HG03139 (cell line): ENCODE data around the gene RAB3B.
"Not testable (repeated sequence)": the region's sequence is repeated elsewhere in the genome, so short reads cannot be mapped to it uniquely, and the experiment has no call there.

ENCODE experiments used
- ATAC-seq: cut with Tn5 transposase; IDR thresholded peaks from one replicate; pipeline ENCODE4 v1.9.1; 2021; ENCODE audit not compliant: unreplicated experiment

Gene RAB3B

DNA sequence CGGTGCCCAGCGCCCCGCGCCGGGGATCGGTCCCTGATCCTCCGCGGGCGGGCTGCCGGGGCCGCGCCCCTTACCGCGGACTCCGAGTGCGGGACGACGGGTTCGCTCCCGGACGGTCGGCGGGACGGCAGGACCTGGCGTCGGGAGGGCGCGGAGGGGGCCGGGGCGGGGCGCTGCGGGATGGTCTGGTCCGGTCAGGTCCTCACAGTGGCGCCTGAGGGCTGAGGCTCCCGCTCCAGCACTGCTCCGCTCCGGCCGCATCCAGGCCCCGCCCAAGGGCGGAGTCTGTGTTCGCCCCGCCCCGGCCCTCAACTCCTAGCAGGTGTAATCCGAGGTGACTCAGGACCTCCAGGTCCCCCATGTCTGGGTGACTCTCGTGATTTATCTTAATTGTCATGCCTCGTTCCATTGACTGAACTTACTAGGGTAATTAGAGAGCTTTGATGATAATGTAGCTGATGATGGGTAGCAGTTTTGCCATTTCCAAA lies at the start of gene RAB3B:
Gene RAB3B, minus strand, starts transcription at position 223 of the 488 bp plus-strand sequence. CDS start 13,583 bp downstream, outside the sequence.
- peak; percentile 97 for ATAC-seq

- no peak for ATAC-seq
Observed at GRCh38 chr1:52037909-52038308, 47.4 kb upstream of the RAB3B start.

- no peak for ATAC-seq
Observed at GRCh38 chr1:52037402-52037814, 46.9 kb upstream of the RAB3B start.

GRCh38 chr1:52034050-52034384 lies 43.5 kb upstream of the RAB3B start:
- ATAC-seq, result no peak

- ATAC-seq, result peak; percentile 76
Observed at GRCh38 chr1:52033190-52034049, 42.9 kb upstream of the RAB3B start, which contains the start of gene KTI12. Gene KTI12 (minus strand): TSS chr1:52033810. CDS start chr1:52033761, 49 bp downstream.

- no peak for ATAC-seq
Observed at GRCh38 chr1:52032785-52033131, 42.3 kb upstream of the RAB3B start.

- no peak for ATAC-seq
Observed at GRCh38 chr1:52032124-52032784, 41.8 kb upstream of the RAB3B start.

- not testable (repeated sequence) for ATAC-seq
Observed at GRCh38 chr1:52028839-52029238, 38.3 kb upstream of the RAB3B start.

- ATAC-seq, result no peak
Observed at GRCh38 chr1:52028328-52028727, 37.8 kb upstream of the RAB3B start.

GRCh38 chr1:52026278-52026677 lies 35.8 kb upstream of the RAB3B start:
- no peak for ATAC-seq

DNA sequence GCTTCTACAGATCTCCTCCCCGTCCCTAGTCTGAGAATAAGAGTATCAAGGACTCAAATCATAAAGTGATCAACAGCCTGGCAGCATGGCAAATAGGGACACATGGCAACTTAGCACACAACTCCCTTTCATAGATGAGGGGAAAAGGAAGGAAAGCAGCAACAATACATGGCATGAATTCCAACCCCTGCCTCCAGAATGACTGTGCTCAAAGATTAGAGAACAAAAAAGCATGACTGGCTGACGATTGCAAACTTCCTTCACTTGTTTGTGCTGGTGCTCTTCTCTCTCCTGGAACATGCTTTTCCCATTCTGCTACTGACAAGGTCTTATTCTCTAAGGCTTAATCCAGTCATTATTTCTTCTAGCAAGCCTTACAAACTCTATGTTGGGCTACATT lies 31.6 kb upstream of the RAB3B start:
- ATAC-seq, result no peak

DNA sequence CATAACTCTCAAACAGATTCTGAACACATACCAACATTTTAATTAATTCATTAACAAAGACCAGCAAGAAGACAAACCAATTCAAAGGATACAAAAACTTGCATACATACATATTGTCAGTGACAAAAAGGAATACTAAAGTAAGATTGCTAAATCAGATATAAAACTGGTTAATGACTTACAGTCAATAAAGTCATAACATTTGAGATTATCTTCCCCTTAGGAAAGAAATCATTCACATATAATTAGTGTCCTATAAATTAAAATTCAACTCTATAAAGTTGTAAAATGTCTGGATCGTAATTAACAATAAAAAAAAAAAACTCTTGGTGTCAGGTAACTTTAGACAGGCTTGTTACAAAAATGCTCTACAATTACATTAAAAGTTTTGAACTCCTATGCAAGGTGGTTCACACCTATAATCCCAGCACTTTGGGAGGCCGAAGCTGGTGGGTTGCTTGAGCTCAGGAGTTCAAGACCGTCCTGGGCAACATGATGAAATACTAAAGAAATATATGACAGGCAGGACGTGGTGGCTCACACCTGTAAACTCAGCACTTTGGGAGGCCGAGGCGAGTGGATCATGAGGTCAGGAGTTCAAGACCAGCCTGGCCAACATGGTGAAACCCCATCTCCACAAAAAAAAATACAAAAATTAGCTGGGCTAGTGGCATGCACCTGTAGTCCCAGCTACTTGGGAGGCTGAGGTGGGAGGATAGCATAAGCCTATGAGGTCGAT lies 17.7 kb upstream of the RAB3B start:
- ATAC-seq, result no peak

DNA sequence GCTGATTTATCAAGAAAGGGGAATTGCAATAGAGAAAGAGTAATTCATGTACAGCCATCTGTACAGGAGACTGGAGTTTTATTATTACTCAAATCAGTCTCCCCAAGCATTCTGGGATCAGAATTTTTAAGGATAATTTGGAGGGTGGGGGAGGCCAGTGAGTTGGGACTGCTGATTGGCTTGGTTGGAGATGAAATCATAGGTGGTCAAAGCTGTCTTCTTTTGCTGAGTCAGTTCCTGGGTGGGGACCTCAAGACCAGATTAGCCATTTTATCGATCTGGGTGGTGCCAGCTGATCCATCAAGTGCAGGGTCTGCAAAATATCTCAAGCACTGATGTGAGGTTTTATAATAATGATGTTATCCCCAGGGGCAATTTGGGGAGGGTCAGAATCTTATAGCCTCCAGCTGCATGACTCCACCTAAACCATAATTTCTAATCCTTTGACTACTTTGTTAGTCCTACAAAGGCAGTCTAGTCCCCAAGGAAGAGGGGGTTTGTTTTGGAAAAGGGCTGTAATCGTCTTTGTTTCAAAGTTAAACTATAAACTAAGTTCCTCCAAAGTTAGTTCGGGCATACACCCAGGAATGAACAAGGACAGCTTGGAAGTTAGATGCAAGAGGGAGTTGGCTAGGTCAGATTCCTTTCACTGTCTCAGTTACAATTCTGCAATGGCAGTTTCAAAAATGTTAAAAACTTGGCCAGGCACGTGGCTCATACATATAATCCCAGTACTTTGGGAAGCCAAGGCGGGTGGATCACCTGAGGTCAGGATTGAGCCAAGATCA lies 16.9 kb upstream of the RAB3B start:
- no peak for ATAC-seq

DNA sequence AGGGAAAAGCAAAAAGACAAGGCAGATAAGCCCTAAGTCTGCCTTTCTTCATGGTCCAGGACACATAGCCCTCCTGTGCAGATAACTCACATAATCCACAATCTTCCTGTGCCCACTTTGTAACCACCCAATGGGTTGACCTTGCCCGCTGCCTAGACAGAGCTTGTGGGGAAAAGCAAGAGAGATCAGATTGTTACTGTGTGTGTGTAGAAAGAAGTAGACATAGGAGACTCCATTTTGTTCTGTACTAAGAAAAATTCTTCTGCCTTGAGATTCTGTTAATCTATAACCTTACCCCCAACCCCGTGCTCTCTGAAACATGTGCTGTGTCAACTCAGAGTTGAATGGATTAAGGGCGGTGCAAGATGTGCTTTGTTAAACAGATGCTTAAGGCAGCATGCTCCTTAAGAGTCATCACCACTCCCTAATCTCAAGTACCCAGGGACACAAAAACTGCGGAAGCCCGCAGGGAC lies 15.6 kb upstream of the RAB3B start:
- not testable (repeated sequence) for ATAC-seq

DNA sequence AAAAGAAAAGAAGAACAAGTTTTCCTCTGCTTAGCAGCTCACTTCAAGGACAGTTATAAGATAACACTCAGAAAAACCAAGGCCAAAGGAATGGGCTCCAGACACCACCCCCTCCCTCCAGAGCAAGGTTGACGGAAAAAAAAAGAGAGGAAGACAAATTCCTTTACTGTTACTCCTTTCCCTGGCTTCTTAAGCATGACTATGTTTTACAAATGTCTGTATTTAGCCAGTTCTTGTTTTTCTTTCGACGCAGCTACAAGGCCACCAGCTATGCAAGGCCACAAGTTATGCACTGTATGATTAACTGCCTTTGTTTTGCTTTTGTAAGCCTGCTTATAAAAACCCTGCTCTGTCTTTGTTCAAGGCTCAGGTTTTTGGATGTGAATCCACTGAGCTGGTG lies 15.0 kb upstream of the RAB3B start:
- not testable (repeated sequence) for ATAC-seq

DNA sequence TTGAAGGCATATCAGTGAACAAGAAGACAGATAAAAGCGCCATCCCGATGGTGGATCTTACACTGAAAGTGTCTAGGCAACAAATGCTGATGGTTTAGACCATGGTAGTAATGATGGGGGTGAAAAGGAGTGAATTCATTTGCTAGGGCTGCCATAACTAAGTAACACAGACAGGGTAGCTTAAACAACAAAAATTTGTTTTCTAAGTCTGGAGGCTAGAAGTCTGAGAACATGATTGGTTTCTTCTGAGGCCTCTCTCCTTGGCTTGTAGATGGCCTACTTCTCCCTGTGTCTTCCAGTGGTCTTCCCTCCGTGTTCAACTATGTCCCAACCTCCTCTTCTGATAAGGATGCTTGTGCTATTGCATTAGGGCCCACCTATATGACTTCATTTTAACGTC lies 13.4 kb upstream of the RAB3B start:
- no peak for ATAC-seq

DNA sequence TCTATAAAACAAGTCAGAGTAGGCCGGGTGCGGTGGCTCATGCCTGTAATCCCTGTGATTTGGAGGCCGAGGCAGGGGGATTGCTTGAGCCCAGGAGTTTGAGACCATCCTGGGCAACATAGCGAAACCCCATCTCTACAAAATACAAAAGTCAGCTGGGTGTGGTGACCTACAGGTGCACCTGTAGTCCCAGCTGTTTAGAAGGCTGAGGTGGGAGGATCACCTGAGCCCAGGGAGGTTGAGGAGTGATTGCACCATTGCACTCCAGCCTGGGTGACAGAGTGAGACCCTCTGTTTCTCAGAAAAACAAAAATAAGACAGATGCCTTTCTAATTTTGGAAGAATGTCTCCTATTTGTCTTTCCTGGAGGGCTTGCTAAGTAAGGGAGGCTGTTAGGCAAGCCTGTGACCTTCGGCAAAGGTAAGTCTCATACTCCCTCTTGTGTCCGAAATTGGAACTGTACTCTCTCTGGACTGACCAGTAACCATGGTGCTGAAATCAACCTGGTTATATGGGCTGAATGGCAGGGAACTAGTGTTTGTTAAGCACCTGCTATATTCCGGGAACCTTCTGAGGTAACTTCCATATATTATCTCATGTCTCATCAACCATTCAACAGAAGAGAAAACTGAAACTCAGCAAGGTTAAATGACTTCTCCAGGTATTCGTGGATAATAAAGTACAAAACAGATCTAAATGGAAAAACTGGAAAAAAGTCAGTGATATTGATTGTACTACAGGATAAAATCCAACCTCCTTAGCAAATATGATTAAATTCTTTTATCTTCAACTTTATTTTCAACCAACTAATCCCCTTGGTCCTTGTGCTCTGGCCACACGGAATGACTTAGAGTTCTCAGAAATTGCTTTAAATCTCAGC lies 11.8 kb upstream of the RAB3B start:
- no peak for ATAC-seq

GRCh38 chr1:51998701-51999100 lies 8.2 kb upstream of the RAB3B start:
- ATAC-seq, result no peak

DNA sequence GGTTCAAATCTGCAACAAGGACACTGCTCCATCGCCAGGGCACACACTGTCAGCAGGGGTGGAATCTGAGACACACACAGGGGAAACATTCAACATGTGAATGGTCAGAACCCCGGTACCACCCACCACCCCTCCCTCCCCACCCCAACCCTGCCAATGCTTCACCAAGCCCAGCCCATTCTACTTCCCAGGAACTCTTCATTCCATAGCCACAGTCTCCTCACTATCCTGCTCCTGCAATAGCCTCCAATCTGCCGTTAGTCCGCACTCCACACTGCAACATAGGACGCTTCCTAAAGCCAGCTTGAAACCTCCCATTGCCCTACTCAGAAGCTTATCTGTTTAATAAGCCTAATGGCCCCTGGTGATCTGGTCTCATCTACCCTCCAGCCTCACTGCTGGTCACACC lies 7.5 kb upstream of the RAB3B start:
- no peak for ATAC-seq
